ENCODE data around the gene PARD3B.

GRCh38 chr2:205531489-205532148 lies 986.3 kb downstream of the PARD3B start:
- no peak for TF ChIP-seq TARDBP (IDR thresholded peaks at IDR 0.05)
- TF ChIP-seq BHLHE40 (IDR thresholded peaks at IDR 0.05; ENCODE audit: borderline replicate concordance), result no peak
- TF ChIP-seq SUZ12 (IDR thresholded peaks at IDR 0.05), result no peak
- no peak for TF ChIP-seq ZNF384 (IDR thresholded peaks at IDR 0.05)
- TF ChIP-seq FOXM1 (IDR thresholded peaks at IDR 0.05; ENCODE audit: borderline replicate concordance), result no peak
- no peak for TF ChIP-seq HDGF (IDR thresholded peaks at IDR 0.05; ENCODE audit: borderline replicate concordance)
- TF ChIP-seq FOXK2 (IDR thresholded peaks at IDR 0.05), result no peak
- no peak for TF ChIP-seq ELF4 (IDR thresholded peaks at IDR 0.05)
